ENCODE measurements around the gene DYNC2I2.
"Not testable (repeated sequence)": the region's sequence is repeated elsewhere in the genome, so short reads cannot be mapped to it uniquely, and the experiment has no call there.

The DYNC2I2 gene

DNA sequence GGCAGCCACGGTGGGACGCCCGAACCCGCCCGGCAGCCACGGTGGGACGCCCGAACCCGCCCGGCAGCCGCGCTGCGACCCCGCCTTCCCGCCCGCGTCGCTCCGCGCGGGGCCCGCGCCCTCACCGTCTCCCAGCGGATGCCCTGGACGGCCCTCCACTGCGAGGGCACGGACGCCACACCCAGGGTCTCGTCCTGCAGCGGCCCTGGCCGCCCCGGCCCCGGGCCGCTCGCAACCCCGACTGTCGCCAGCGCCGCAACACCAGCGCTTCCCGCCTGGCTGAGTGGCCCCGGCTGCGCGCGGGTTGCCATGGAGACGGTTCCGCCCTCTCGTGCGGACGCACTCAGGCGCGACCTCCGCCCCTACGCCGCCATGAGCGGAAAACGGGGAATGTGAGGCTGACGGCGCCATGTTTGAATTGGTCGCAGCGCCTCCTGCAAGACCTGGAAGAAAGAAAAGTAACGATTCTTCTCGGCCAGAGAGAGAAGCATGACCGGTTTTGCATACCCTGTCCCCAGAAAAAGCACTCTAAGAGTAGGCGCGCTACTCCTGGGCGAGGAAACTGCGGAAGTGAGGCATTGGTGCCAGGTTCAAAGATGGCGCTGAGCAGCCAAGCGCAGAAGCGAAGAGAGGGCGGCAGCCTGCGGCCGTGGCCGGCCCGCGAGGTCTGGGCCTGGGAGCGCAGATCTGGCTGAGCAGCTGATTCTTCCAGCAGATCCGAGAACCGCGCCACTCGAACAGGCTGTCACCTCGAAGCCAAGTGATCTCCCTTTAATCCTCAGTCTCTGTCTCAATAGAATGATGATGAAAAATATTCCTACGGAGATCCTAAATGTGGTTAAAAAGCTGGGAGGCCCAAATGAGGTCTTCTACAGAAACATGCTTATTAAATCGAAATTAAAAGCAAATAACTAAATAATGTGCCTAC is at the start of gene DYNC2I2:
Gene DYNC2I2 (minus strand): TSS at position 432 of the 928 bp plus-strand sequence. CDS start 121 bp downstream, at position 311.
- DNase-seq = peak; percentile 93 to 96

DNA sequence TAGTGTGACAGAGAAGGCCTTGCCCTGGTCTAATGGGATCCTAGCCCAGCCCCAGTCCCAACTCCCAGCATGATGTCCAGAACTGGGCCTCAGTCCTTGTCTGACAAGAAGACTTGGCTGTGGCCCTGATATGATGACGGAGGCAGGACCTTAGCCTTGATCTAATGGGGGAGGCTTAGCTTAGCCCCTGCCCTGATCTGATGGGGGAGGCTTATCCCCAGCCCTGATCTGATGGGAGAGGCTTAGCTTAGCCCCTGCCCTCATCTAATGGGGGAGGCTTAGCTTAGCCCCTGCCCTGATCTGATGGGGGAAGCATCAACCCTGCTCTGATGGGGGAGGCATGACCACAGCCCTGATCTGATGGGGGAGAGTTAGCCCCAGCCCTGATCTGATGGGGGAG is 49.4 kb upstream of the DYNC2I2 start:
- DNase-seq = no peak

DNA sequence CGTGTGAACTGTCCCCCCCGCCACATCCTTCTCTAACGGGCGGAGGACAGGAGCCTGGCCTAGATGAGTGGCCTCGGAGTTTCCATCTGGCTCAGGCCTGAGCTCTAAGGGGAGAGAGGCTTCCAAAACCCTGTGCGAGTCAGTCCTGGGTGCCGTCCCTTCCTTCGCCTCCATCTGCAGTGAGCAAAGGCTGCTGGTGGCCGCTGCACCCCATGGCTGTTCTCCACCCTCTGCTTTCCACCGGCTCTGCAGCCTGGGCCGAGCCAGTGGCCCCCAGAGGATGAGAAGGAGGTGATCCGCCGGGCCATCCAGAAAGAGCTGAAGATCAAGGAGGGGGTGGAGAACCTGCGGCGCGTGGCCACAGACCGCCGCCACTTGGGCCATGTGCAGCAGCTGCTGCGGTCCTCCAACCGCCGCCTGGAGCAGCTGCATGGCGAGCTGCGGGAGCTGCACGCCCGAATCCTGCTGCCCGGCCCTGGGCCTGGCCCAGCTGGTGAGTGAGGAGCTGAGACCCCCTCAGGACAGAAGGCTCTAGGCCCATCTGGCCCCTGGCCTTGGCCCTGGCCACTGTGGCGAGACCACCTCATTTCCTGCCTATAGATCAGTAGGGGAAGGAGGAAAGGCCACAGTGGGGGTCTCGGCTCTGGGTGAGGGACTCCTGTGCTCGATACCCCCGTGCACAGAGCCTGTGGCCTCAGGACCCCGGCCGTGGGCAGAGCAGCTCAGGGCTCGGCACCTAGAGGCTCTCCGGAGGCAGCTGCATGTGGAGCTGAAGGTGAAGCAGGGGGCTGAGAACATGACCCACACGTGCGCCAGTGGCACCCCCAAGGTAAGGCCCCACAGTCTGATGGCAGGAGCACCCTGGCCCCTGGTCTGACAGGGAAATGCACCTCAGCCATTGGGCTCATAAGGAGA is 48.7 kb upstream of the DYNC2I2 start:
- no peak for DNase-seq

DNA sequence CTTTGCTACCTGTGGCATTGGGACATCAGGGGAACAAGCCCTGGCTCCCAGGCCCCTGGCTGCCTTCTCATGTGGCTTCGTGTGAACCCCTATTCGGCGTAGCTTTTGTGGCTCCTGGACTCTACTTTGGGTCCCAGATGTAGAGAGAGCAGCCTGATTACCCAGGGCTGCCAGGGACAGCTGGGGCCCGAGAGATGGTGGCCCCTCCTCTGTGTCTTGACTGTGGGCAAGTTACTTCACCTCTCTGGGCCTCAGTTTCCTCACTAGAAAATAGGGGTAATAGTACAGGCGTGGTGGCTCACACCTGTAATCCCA is 47.7 kb upstream of the DYNC2I2 start:
- DNase-seq = no peak

DNA sequence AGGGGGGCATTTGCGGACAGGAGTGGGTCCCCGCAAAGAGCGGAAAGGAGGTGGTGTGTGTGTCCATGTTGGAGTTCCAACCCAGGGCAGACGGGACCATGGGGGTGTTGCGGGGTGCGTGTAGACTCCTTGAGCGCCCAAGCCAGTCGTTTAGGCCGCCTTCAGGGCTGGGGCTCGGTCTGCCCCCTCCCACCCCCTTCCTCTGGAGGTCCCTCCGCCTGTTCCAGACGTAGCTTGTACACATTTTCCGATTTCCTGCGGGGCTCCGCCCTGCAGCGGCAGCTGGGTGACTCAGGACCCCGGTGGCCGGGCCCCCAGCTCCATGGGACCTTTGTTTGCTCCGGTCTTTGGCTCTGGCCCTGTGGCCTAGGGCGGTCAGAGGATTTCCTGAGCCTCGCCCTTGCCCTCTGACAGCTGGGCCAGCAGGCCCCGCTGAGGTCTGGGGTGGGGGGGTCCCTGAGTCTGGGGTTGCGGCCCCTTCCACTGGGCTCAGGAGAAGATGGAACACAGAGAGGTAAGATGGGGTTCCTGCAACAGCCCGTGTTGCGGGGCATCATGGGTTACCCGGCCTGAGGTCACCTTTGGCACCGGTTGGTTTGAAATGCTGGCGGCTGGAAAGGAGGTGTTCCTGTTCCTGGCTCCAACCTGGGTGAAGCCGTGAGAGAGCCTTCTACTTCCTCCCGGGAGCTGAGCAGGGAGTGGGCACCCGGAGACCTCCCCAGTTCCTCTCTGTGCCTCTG is 47.1 kb upstream of the DYNC2I2 start:
- DNase-seq = no peak

DNA sequence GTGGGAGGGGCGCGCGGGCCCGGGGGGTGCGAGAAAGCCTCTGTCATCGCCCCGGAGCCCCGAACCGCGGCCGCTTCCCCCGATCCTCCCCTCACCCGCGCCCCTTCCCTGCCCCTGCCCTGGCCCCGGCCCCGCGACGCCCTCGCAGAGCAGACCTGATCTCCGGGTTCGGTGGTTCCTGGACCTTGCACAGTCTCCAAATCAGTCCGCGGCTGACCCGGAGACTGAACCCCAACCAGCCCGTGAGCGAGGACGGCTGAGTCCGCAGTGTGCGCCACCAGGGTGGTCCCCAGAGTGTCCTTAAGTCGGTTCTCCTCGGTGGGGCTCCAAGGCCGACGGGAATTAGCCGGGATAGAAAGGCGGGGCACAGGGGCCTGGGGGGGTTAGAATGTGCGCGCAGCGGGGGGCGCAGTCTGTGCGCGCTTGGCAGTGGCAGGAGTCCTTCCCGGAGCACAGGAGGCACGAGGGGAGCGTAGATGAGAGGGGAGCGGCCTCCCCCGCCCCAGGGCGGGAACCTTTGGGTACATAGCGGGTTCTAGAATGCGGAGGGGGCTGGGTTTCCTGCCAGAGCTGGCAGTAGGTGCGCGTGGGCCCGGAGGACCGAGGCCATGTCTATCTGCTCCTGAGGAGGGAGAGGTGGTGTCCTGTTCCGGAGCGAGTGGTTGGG is 46.4 kb upstream of the DYNC2I2 start:
- peak in 1 of 2 donors; percentile 20 for DNase-seq

DNA sequence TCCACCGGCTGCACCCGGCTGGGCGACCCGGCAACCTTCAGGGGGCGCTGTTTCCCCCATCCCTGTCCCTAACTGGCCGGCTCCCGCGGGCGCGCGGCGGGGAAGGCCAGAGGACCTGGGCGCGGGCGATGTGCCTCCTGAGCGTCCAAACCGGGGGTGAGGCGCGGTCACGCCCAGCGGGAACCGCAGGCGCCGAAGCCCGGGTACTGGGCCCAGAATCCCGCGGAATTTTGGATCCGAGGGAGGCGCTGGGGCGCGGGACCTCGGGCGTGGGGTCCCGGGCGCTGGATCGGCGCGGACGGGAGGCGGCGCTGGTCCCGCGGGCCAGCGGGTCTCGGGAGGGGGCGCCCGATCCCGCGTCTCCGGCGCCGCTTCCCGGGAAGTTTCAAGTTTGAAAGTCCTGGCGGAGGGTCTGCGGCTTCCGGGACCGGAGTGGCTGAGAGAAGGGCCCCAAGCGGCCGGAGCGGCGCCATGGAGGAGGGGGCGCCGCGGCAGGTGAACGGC is 45.9 kb upstream of the DYNC2I2 start, which contains the start of gene PKN3:
Gene PKN3 (plus strand): TSS at position 59 of the 504 bp plus-strand sequence. CDS start 413 bp downstream, at position 472.
- DNase-seq = peak; percentile 79 to 85

DNA sequence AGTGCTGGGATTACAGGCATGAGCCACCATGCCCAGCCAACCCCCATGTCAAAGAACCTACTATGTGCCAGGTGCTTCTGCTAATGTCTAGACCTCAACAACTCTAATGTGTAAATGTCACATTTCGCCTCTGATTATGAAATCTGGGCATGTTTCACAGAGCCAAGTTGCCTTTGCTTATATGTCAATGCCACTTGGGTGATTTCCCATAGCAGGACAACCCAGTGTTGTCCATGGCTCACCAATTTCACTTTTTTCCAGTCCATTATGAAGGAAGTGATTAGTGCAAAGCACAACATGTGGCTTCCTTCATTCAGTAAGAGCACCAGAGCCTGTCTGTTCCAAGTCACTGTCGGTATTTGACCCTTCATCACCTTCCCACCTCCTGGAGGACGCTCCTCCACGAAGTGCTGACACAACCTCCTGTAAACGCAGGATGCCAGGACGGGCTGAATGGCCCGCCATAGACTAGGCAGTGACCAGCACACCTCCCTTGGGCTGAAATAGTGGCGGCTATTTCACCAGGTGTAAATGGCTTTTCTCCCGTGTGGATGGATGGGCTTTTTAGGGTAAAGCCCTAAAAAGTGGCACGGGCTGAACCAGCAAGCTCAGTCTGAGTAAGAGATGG is 44.7 kb upstream of the DYNC2I2 start:
- no peak for DNase-seq

DNA sequence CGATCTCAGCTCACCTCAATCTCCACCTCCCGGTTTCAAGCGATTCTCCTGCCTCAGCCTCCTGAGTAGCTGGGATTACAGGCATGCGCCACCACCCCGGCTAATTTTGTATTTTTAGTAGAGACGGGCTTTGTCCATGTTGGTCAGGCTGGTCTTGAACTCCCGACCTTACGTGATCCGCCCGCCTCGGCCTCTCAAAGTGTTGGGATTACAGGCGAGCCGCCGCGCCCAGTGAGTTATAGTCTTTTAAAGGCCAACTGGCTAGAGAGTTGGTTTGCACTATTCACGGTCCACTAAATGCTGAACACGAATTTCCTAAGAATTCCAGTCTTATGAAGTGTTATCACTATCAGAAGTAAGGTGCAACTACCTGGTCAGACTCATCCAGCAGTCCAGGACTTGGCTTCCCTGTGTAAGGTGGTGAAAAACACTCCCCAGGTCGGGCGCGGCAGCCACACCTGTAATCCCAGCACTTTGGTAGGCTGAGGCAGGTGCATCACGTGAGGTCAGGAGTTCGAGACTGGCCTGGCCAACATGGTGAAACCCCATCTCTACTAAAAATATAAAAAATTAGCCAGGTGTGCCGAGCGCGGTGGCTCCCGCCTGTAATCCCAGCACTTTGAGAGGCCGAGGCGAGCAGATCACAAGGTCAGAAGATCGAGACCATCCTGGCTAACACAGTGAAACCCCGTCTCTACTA is 42.6 kb upstream of the DYNC2I2 start:
- DNase-seq = not testable (repeated sequence)

DNA sequence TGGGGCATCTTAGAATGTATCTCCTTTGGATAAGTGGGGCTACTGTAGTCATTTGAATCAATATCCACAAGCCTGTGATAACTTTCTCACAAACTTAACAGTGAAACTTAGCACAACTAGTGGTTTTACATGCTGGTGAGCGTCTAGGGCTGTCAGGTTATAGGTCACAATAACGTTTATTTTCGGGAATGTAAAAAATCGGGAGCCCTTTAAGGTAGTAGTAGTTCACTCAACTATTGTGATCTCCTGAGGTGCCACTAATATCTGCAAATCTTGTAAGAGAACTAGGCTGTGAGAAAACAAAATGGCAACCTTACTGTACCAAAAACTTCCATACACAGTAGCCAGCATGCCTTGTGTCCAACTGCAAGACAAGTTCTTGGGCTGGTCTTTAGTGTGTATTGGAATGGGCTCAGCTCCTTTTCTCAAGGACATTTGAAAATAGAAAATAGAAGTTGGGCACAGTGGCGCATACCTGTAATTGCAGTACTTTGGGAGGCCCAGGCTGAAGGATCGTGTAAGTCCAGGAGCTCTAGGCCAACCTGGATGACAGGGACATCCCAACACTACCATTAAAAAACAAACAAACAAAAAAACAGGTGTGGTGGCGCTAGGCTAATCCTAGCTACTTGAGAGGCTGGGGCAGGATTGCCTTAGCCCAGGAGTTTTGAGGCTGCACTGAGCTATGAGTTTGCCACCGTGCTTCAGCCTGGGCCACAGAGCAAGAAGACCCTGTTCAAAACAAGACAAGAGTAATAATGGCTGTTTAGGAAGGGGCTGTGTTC is 40.5 kb upstream of the DYNC2I2 start:
- no peak for DNase-seq

DNA sequence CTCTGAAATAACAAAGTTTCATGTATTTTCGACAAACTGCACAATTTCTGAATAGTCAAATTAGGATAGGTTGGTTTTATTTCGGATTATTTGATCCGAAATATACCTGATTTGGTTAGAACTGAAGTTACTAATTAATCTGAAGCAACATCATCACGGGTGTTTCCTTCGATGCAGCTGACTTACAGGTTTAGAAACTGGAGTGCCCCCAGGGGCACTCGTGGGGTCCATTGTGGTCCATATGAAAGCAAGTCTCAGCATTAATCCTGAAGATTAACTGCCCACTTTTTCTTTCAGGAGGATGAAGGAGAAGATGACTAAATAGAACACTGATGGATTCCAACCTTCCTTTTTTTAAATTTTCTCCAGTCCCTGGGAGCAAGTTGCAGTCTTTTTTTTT is 37.7 kb upstream of the DYNC2I2 start:
- no peak for DNase-seq

DNA sequence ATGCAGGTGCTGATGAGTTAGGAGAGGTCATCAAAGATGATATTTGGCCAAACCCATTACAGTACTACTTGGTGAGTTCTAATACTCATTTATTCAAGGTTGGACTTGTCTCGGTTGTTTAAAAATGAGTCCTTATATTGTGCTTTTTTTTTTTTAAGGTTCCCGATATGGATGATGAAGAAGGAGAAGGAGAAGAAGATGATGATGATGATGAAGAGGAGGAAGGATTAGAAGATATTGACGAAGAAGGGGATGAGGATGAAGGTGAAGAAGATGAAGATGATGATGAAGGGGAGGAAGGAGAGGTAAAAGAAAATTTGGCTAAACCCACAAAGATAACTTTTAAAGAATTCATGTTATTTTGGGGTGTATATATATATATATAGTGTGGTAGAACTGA is 37.1 kb upstream of the DYNC2I2 start:
- DNase-seq = not testable (repeated sequence)

DNA sequence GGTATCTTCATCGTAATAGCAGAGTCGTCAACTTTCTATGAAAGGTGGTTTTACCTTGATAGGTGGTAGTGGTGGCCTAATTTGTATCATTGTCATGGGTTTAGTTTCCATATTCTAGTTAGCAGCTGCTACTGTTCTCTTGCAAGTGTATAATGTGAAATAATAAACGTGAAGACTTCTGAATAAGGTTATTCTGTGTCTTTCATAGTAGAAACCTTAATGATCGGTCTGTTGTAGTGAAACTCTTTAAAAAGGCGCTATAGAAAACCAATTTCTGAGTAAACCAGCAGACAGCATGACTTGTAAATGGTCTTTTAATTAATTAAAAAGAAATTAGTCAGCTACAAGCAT is 34.0 kb upstream of the DYNC2I2 start:
- DNase-seq = no peak

DNA sequence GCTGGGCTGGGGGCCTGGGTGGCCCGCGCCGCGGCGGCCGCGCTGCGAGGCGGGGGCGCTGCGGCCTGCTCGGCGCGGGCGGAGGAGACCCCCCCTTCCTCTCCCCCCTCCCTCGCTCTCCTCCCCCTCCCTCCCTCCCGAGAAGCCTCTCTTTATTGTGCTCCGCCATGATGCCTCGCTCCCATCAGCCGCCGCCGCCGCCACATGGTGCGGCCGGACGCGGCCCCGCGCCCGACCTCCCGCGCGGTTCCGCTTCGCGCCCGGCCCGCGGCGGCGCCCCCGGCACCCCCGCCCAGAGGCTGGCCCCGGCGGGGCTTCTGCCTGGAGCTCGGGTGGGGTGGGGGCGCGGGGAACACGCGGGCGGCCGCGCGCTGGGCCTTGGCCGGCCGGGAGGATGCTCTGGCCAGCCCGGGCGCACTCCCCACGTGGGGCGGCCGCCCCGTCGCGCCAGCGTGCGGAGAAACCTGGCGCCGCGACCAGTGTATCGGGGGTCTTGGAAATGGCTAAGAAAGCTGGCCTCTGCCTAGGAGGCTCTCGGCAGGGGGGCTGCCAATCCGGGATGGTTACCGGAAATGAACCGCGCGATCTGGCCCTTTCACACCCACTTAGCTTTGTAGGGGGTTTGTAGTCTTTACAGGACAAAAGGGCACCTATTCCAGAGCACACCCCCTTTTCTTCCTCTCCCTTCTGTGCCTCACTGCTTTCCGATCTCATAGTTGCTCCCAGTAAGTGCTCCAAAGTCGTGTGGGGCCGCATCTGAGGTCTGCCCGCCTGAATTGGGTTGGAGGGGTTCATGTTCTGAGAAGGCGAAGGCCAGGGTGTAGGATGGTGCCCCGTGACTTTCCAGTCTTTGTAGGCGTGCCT is 33.4 kb upstream of the DYNC2I2 start:
- DNase-seq = peak; percentile 47 to 74

DNA sequence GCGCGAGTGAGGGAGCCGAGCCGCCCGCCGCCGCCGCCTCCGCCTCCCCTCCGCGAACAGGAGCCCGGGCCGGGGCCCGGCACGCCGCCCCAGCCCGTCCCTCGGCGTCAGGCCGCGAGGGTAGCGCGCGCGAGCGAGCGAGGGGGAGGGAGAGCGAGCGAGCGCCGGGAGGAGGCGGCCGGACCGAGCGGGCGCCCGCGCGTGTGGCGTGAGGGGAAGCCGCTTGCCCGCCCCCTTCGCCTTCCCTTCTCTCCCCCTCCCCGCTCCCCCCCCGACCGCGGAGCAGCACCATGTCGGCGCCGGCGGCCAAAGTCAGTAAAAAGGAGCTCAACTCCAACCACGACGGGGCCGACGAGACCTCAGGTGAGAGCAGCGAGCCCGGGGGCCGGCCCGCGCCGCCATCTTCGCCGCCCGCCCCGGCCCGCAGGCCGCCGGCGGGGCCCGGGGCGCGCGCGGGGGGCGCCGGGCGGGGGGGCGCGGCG is 32.7 kb upstream of the DYNC2I2 start:
- DNase-seq = peak in 1 of 2 donors; percentile 67

DNA sequence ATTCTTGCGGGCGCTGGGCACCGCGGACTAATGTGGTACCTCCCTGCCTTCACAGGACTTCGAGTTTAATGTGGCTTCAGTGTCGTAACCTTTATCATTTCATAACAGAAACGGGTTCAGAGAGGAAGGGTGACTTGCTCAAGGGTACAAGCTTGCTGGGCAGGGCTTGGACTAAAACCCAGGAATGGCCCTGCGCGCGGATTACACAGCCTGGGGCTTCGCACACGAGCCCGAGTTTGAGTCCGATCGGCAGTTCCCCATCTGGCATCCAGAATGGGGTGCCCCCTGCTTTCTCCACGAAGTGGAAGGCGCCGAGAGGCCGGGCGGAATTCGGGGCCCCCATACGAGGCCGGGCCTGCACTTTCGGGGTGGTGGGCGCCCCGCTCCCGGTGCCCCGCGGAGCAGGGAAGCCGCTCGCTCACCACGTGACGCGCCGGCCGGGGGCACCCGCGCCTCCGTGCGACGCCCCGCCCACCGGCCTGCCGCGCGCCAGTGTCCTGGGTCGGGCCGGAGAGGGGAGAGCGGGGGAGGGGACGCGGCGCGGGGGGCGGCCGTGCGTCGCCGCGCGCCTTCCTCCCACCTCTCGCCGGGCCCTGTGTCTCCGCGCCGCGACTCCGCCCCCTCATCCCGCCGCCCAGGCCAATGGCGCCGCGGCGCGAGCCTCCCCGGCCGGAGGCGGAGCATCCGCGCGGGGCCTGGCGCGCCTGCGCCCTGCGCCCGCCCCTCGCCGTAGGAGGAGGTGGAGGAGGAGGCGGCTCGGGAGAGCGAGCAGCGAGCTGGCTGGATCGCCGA is 32.0 kb upstream of the DYNC2I2 start, which contains the start of gene SET:
Gene SET (plus strand): TSS at position 722 of the 792 bp plus-strand sequence. CDS start 361 bp downstream, outside the sequence.
- peak; percentile 93 to 95 for DNase-seq

DNA sequence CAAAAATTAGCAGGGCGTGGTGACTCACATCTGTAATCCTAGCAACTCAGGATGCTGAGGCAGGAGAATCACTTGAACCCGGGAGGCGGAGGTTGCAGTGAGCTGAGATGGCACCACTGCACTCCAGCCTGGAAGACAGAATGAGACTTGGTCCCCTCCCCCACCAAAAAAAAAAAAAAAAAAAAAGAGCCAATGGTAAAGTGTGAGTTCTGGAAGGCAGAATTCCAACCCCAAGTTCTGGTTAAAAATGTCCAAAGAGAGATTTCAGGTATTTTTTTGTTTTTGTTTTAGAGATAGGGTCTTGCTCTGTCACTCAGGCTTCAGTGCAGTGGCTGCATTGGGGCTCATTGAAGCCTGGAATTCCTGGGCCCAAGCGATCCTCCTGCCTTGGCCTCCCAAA is 30.8 kb upstream of the DYNC2I2 start:
- DNase-seq = no peak

Measured in CD4-positive, alpha-beta T cell treated with Interferon alpha-2 for 1 hour (primary cell).